GM12878 (cell line): ENCODE measurements around the gene IFRD1. TPM values are rescaled to one million over a fixed set of nuclear protein-coding genes. Genes with fewer than 3 reads are reported as not detected.

Experiments used
- ATAC-seq: fragments of 200-7000 bp; cut with Tn5 transposase; 3 replicates; pipeline ENCODE4 v1.9.1; 2020; ENCODE audit warnings: mild to moderate bottlenecking, moderate library complexity
- BruUV-seq: library from RNA; stranded (reverse); fragments of 400-500 nt; replicated peaks from 2 replicates; lab custom pipeline; 2021; lab: Mats Ljungman, UMichigan
- CTCF ChIA-PET: fragments of 300-600 bp; sonication (Branson Sonifier 250); formaldehyde crosslinking; extraction: SDS; loops from one replicate; lab custom pipeline; 2021; ENCODE audit warnings: inconsistent platforms; lab: Yijun Ruan, JAX
- POLR2A ChIA-PET: fragments of 350-600 bp; formaldehyde crosslinking; extraction: SDS; loops from one replicate; lab custom pipeline; 2021; ENCODE audit warnings: inconsistent platforms; lab: Charles Lee
- RAD21 ChIA-PET: fragments of 300-600 bp; sonication (Branson Sonifier 250); formaldehyde crosslinking; loops from one replicate; lab custom pipeline; 2023; ENCODE audit warnings: antibody characterized with exemption; ENCODE audit not compliant: unreplicated experiment; lab: Charles Lee
- SMC1A ChIA-PET: fragments of 300-600 bp; sonication (Branson Sonifier 250); formaldehyde crosslinking; loops from one replicate; lab custom pipeline; 2023; ENCODE audit not compliant: unreplicated experiment, uncharacterized antibody; lab: Charles Lee
- DNase-seq: peaks from one replicate; pipeline ENCODE4 v3.0.0-alpha.2; 2011; ENCODE audit warnings: low read depth, low spot score
- FAIRE-seq: peaks from 3 replicates; lab custom pipeline; 2011; peaks lifted over from hg19 to GRCh38; lab: Jason Lieb, UNC
- H2AFZ ChIP-seq: 2 replicates; pipeline ENCODE4 v1.6.0; 2011; ENCODE audit warnings: low read depth, low read length, control low read depth; ENCODE audit not compliant: control insufficient read depth
- H3K27ac ChIP-seq: 2 replicates; pipeline ENCODE4 v1.5.1; 2011; ENCODE audit warnings: control low read depth; ENCODE audit not compliant: control insufficient read depth, insufficient read depth
- H3K27me3 ChIP-seq, 2 experiments: replicated peaks in 1 of 2; 2 replicates each; pipeline versions ENCODE4 v1.6.0 to v1.6.1; 2011; ENCODE audit warnings: low read length in 1 of 2; ENCODE audit not compliant: control insufficient read depth in 2 of 2, insufficient read depth in 2 of 2
- H3K36me3 ChIP-seq, 2 experiments: 2 replicates each; pipeline ENCODE4 v1.5.1; 2011; ENCODE audit warnings: low read length in 1 of 2; ENCODE audit not compliant: control insufficient read depth in 2 of 2, insufficient read depth in 2 of 2
- H3K4me1 ChIP-seq: 2 replicates; pipeline ENCODE4 v1.6.1; 2011; ENCODE audit warnings: mild to moderate bottlenecking, low read length, moderate library complexity, mixed read lengths; ENCODE audit not compliant: control insufficient read depth, insufficient read depth
- H3K4me2 ChIP-seq: 2 replicates; pipeline ENCODE4 v1.6.0; 2011; ENCODE audit warnings: control low read depth; ENCODE audit not compliant: control insufficient read depth, insufficient read depth
- H3K4me3 ChIP-seq: fragments of 200-600 bp; sonication (generic); 2 replicates; pipeline ENCODE4 v1.5.1; 2016
- H3K79me2 ChIP-seq: 2 replicates; pipeline ENCODE4 v1.6.0; 2011; ENCODE audit warnings: low read length; ENCODE audit not compliant: control insufficient read depth, insufficient read depth
- H3K9ac ChIP-seq: 2 replicates; pipeline ENCODE4 v1.8.0; 2011; ENCODE audit warnings: low read length, control low read depth, mixed read lengths; ENCODE audit not compliant: control insufficient read depth, insufficient read depth
- H3K9me3 ChIP-seq: replicated peaks from 3 replicates; pipeline ENCODE4 v1.5.1; 2011; ENCODE audit warnings: mild to moderate bottlenecking, low read length; ENCODE audit not compliant: control insufficient read depth, insufficient read depth
- H4K20me1 ChIP-seq: 2 replicates; pipeline ENCODE4 v1.6.0; 2011; ENCODE audit not compliant: control insufficient read depth, insufficient read depth
- ATF2 ChIP-seq: IDR thresholded peaks from 2 replicates; pipeline ENCODE4 v1.6.1; 2012; ENCODE audit warnings: low read length, inconsistent platforms
- CREB1 ChIP-seq: IDR thresholded peaks from 2 replicates; pipeline ENCODE4 v1.6.1; 2012; ENCODE audit warnings: low read depth, mild to moderate bottlenecking, inconsistent platforms
- NR2C2 ChIP-seq: IDR thresholded peaks from 2 replicates; pipeline ENCODE4 v1.6.1; 2011; ENCODE audit warnings: borderline replicate concordance, low read depth; ENCODE audit not compliant: control insufficient read depth, insufficient read length
- SMC3 ChIP-seq: IDR thresholded peaks from 2 replicates; pipeline ENCODE4 v1.6.1; 2011; ENCODE audit warnings: low read length, improper control_type of control experiment, borderline replicate concordance
- SREBF2 ChIP-seq: IDR thresholded peaks from 2 replicates; pipeline ENCODE4 v1.6.1; 2012; ENCODE audit warnings: mild to moderate bottlenecking, low read length
- ZBTB4 ChIP-seq: fragments of 450-650 bp; formaldehyde crosslinking; IDR thresholded peaks from 2 replicates; pipeline ENCODE4 v1.4.0; 2022; ENCODE audit warnings: mild to moderate bottlenecking, moderate library complexity
- WGBS: methylation state at CpG from one replicate; pipeline ENCODE4 v1.1.6; 2016; ENCODE audit warnings: low lambda C conversion rate; ENCODE audit not compliant: insufficient replicate concordance, insufficient coverage; ENCODE audit errors: missing lambda C conversion rate; 5-methylcytosine and 5-hydroxymethylcytosine counted together
- in situ Hi-C: fragments of 300-500 bp; cut with MboI; formaldehyde crosslinking; loops from 9 replicates; pipeline ENCODE4 v1.14.3; 2018; ENCODE audit warnings: mixed read lengths
- intact Hi-C: fragments of 100-400 bp; cut with micrococcal nuclease; formaldehyde crosslinking; loops from one replicate; pipeline ENCODE4 v1.14.2; 2022; ENCODE audit not compliant: unreplicated experiment
- polyA plus RNA-seq, 11 experiments: library from polyadenylated mRNA; depleted of rRNA in 4 of 11; unstranded in 6 of 11; stranded (reverse) in 5 of 11; fragments of >200 nt; fragmentation: Nextera tagmentation in 4 of 11; fragmentation: Illumina TruSeq in 1 of 11; extraction: Ambion mirVana in 4 of 11; extraction: Trizol in 1 of 11; gene quantifications; 1 replicate in 1 of 11; 2 replicates in 10 of 11; pipeline versions ENCODE4 v1.2.1 to v1.2.3, GENCODE V29; 2011 to 2016; ENCODE audit warnings: inconsistent platforms in 2 of 11, missing spikeins in 2 of 11, low read depth in 1 of 11
- total RNA-seq, 4 experiments: library from RNA; depleted of rRNA in 3 of 4; stranded (reverse); fragments of >200 nt in 3 of 4; fragmentation: Illumina TruSeq in 1 of 4; extraction: Trizol in 1 of 4; gene quantifications; 2 replicates each; pipeline versions ENCODE4 v1.2.1 to v1.2.3, GENCODE V29; 2013 to 2021

The IFRD1 gene
- total and polyA plus RNA-seq, 10 of the 15 experiments (the other 5 are each of a cell fraction or from before 2014, with no cell fraction given) = 9.6 to 31.1 (median 19.9) TPM

DNA sequence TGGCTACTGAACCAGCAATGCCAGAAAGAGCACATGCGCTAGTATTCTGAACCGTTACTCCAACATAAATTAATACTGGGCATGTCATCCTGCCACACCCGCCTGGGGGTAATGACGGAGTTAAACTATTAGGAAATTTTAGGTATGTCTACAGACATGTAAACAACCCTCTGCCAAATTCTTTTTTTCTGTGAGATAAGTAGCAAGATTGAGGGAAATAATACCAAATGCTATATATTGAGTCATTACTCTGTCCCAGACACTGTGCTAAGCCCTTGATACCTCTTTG, 37.9 kb downstream of the IFRD1 start:
- Histone ChIP-seq H3K4me1 (no peaks in the 10 kb centered on the region), H3K27me3 (no peaks in the 10 kb centered on the region), H3K36me3 (no peaks in the 10 kb centered on the region), H3K4me3 (no peak overlapping the region), H3K79me2 (no peaks in the 10 kb centered on the region), H2AFZ (no peak overlapping the region), H3K27ac (no peak overlapping the region), H4K20me1 (no peaks in the 10 kb centered on the region), H3K9me3 (no peaks in the 10 kb centered on the region), H3K4me2 (no peak overlapping the region), H3K9ac (no peak overlapping the region)
- BruUV-seq = no TSS peak
- no peak for TF ChIP-seq SMC3
- TF ChIP-seq ZBTB4 (CRISPR knock-in tag) = no peak
- TF ChIP-seq CREB1 = no peak
- TF ChIP-seq SREBF2 = no peak
- TF ChIP-seq ATF2 = no peak
- TF ChIP-seq NR2C2 = no peak
- in situ Hi-C loops = no loop called here
- 84% methylated on average over 4 of the region's 4 CpGs for WGBS
- no peak for FAIRE-seq
- POLR2A ChIA-PET = no interaction called here
- intact Hi-C loops = no loop called here
- DNase-seq = no peak
- no peak for ATAC-seq
- SMC1A ChIA-PET = no interaction called here
- CTCF ChIA-PET = no interaction called here
- RAD21 ChIA-PET = no interaction called here
